Gastroesophageal sphincter (tissue), 3 donors: Measurements from ENCODE around the gene PADI2.

Experiments
- POLR2A ChIP-seq, 2 donors: fragments of 450-650 bp; IDR thresholded peaks; one replicate each; pipeline ENCODE4 v1.6.1; 2017; ENCODE audit warnings: antibody characterized with exemption in 2 of 2, mild to moderate bottlenecking in 2 of 2, moderate library complexity in 1 of 2
- POLR2AphosphoS5 ChIP-seq: sonication (generic); formaldehyde crosslinking; IDR thresholded peaks from one replicate; pipeline ENCODE4 v1.6.1; 2017; ENCODE audit warnings: antibody characterized with exemption
- TF ChIP-seq, protein P1 (sequence below), 4 experiments: fragments of 200-600 bp in 2 of 4; fragments of 450-650 bp in 2 of 4; sonication (generic) in 1 of 4; IDR thresholded peaks; one replicate each; pipeline ENCODE4 v1.5.1; 2017 to 2019; ENCODE audit warnings: antibody characterized with exemption in 4 of 4, mild to moderate bottlenecking in 2 of 4, moderate library complexity in 2 of 4

DNA sequence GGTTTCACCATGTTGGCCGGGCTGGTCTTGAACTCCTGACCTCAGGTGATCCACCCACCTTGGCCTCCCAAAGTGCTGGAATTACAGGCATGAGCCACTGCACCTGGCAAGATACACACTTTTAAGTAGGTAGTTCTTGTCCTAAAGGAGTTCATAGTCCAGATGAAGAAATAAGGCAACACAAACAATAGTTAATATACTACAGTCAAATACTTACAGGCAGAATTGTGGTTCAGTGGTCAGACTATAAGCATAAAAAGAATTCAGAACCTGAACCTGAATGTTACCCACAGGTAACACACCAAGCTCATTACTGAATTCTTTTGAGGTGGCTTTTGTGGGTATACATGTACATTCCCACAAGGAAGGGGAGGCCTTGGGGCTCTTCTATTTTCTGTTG is 67.2 kb downstream of the PADI2 start:
- TF ChIP-seq, protein P1, sequence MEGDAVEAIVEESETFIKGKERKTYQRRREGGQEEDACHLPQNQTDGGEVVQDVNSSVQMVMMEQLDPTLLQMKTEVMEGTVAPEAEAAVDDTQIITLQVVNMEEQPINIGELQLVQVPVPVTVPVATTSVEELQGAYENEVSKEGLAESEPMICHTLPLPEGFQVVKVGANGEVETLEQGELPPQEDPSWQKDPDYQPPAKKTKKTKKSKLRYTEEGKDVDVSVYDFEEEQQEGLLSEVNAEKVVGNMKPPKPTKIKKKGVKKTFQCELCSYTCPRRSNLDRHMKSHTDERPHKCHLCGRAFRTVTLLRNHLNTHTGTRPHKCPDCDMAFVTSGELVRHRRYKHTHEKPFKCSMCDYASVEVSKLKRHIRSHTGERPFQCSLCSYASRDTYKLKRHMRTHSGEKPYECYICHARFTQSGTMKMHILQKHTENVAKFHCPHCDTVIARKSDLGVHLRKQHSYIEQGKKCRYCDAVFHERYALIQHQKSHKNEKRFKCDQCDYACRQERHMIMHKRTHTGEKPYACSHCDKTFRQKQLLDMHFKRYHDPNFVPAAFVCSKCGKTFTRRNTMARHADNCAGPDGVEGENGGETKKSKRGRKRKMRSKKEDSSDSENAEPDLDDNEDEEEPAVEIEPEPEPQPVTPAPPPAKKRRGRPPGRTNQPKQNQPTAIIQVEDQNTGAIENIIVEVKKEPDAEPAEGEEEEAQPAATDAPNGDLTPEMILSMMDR (IDR thresholded peaks at IDR 0.05), result no peak
- TF ChIP-seq POLR2AphosphoS5 (no peak), POLR2A (IDR thresholded peaks at IDR 0.05) (no peak)
